ENCODE measurements around the gene DIPK1C. TPM values are rescaled to one million over a fixed set of nuclear protein-coding genes. Genes with fewer than 3 reads are reported as not detected.

DIPK1C gene
- total RNA-seq, 4 donors from 2014 or later = 1.8 to 4.1 (median 3.5) TPM

GRCh38 chr18:74410441-74410992 lies 46.6 kb downstream of the DIPK1C start:
- Histone ChIP-seq H3K4me1 (no peaks in the 10 kb centered on the region), H3K27ac (no peak overlapping the region), H3K27me3 (peaks cover 12% of the 10 kb centered on the region), H3K36me3 (no peaks in the 10 kb centered on the region), H3K4me3 (no peak overlapping the region), H3K9me3 (no peaks in the 10 kb centered on the region)
- no peak for TF ChIP-seq POLR2AphosphoS5 (IDR thresholded peaks at IDR 0.05)
- no peak for TF ChIP-seq POLR2A (IDR thresholded peaks at IDR 0.05)
- TF ChIP-seq CTCF (IDR thresholded peaks at IDR 0.05) = no peak
- no peak for TF ChIP-seq EP300 (IDR thresholded peaks at IDR 0.05)
- DNase-seq (ENCODE audit: low spot score in 2 of 2) = no peak
- 67% methylated on average over 7 of the region's 8 CpGs for WGBS

DNA sequence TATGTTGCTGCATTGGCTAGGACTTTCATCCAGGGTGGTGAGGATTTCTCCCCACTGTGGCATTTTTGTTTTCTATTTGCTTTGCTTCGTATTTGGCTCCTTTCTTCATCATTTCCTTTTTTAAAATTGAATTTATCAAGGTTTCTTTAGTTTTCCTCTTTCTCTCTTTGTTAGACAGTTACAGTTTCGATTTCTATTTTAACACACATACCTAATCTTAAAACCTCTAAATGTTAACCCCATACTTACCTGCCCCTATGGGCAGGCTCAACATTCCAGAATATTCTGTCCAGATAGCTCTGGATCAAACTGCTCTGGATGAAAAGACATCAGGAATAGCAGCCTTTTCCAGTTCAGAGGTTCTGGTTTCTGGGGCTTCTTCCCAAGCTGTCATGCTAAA lies 49.2 kb downstream of the DIPK1C start:
- TF ChIP-seq CTCF (IDR thresholded peaks at IDR 0.05) = no peak
- TF ChIP-seq POLR2A (IDR thresholded peaks at IDR 0.05) = no peak
- TF ChIP-seq EP300 (IDR thresholded peaks at IDR 0.05) = no peak
- no peak for TF ChIP-seq POLR2AphosphoS5 (IDR thresholded peaks at IDR 0.05)
- WGBS = 43% methylated on average over 2 of the region's 2 CpGs
- no peak for DNase-seq (ENCODE audit: low spot score in 2 of 2)
- Histone ChIP-seq H3K27me3 (peaks cover 12% of the 10 kb centered on the region), H3K36me3 (no peaks in the 10 kb centered on the region), H3K9me3 (no peaks in the 10 kb centered on the region), H3K4me1 (no peaks in the 10 kb centered on the region), H3K27ac (no peak overlapping the region), H3K4me3 (no peak overlapping the region)

DNA sequence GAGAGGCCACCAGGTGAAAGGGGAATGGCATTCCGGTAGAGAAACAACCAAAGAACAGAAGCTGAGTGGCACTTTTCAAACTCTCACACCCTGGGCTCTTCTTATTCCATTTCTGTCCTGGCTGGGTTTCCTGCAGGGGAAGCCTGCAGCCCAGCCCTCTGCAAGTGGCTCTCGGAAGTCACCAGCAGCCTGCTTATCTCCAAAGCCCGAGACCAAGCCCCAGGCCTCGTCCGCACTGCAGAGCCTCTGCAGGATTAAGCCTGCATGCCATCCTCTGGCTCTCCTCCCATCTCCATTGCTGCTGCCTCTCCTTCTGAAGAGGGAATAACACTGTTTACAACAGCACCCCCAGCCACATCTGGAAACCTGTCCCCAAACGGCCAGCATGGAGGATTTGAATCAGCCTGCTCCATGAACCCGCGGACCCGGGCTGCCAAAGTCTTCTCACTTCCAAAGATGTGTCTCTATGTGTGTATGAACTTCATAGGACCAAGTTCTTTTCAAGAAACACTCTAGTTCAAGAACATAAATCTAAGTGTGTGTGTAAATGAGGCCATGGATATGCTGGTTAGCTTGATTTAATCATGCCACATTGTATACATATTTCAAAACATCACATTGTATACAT lies 54.2 kb downstream of the DIPK1C start:
- H3K4me3 ChIP-seq = no peak overlapping the region
- H3K36me3 ChIP-seq = no peaks in the 10 kb centered on the region
- no peak for TF ChIP-seq POLR2AphosphoS5 (IDR thresholded peaks at IDR 0.05)
- TF ChIP-seq EP300 (IDR thresholded peaks at IDR 0.05) = no peak
- no peak for TF ChIP-seq POLR2A (IDR thresholded peaks at IDR 0.05)
- no peak for TF ChIP-seq CTCF (IDR thresholded peaks at IDR 0.05)
- WGBS = 75% methylated on average over 9 of the region's 9 CpGs
- H3K27me3 ChIP-seq = no peaks in the 10 kb centered on the region
- no peak overlapping the region for H3K27ac ChIP-seq
- peaks cover 9% of the 10 kb centered on the region for H3K4me1 ChIP-seq
- no peaks in the 10 kb centered on the region for H3K9me3 ChIP-seq
- DNase-seq (ENCODE audit: low spot score in 2 of 2) = peak; percentile 44 to 58

- no peak overlapping the region for H3K4me3 ChIP-seq
- H3K9me3 ChIP-seq = no peaks in the 10 kb centered on the region
- no peak for TF ChIP-seq CTCF (IDR thresholded peaks at IDR 0.05)
- TF ChIP-seq POLR2A (IDR thresholded peaks at IDR 0.05) = no peak
- no peak for TF ChIP-seq POLR2AphosphoS5 (IDR thresholded peaks at IDR 0.05)
- TF ChIP-seq EP300 (IDR thresholded peaks at IDR 0.05) = no peak
- no peaks in the 10 kb centered on the region for H3K27me3 ChIP-seq
- H3K36me3 ChIP-seq = no peaks in the 10 kb centered on the region
- DNase-seq (ENCODE audit: low spot score in 2 of 2) = no peak
- WGBS = 78% methylated on average over 4 of the region's 4 CpGs
- H3K27ac ChIP-seq = no peak overlapping the region
- H3K4me1 ChIP-seq = peaks cover 9% of the 10 kb centered on the region
Observed at GRCh38 chr18:74400813-74401212, 56.3 kb downstream of the DIPK1C start.

DNA sequence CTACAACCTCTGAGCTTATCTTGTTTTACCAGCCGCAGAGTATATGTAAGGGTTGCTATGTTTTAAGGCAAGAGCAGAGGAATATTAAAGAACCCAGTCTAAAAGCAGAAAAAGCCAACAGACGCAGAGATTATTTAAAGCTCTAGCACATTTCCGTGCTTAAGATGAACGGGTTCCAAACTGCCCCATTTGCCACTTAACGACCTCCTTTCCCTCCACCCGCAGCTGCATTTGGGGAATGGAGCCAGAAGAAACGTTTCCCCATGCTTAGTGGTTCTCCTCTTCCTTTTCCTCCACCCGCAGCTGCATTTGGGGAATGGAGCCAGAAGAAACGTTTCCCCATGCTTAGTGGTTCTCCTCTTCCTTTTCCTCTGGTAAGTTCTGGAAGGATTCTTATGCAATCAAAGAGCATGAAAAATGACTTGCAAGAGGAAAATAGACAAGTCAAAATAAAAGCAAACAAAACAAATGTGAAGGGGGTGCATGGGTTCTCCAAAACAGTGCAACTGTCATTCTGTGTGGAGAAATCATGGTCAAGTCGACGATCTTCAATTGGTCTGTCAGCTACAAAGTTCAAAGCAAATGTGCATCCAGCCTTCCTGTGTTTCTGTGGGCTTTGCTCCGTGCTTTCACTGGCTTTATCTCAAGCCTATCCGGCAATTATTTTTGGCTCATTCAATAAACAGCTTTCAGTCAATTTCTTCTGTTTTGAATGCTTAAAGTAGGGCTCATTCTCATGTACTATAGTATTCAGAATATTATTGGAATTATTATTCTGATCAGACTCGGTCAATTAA lies 57.8 kb downstream of the DIPK1C start:
- H3K27me3 ChIP-seq = no peaks in the 10 kb centered on the region
- no peak overlapping the region for H3K4me3 ChIP-seq
- WGBS = 38% methylated on average over 14 of the region's 14 CpGs
- no peaks in the 10 kb centered on the region for H3K36me3 ChIP-seq
- peaks cover 9% of the 10 kb centered on the region for H3K4me1 ChIP-seq
- no peak for DNase-seq (ENCODE audit: low spot score in 2 of 2)
- TF ChIP-seq EP300 (IDR thresholded peaks at IDR 0.05) = no peak
- no peak for TF ChIP-seq CTCF (IDR thresholded peaks at IDR 0.05)
- TF ChIP-seq POLR2AphosphoS5 (IDR thresholded peaks at IDR 0.05) = no peak
- TF ChIP-seq POLR2A (IDR thresholded peaks at IDR 0.05) = no peak
- no peaks in the 10 kb centered on the region for H3K9me3 ChIP-seq
- no peak overlapping the region for H3K27ac ChIP-seq

Data from suprapubic skin (tissue), 4 donors.